Transverse colon (tissue), 4 donors: Measurements from ENCODE around the gene TBC1D20. TPM values are rescaled to one million over a fixed set of nuclear protein-coding genes. Genes with fewer than 3 reads are reported as not detected.
"Not testable (repeated sequence)": the region's sequence is repeated elsewhere in the genome, so short reads cannot be mapped to it uniquely, and the experiment has no call there.

Source experiments
- DNase-seq: peaks from one replicate; pipeline ENCODE4 v3.0.0-alpha.2; 2019
- H3K27ac ChIP-seq, 4 donors: fragments of 200-600 bp; sonication (generic); 2 replicates each; pipeline ENCODE4 v1.5.1; 2016 to 2018; ENCODE audit warnings: inconsistent platforms in 4 of 4
- H3K27me3 ChIP-seq: fragments of 200-600 bp; sonication (generic); 2 replicates; pipeline ENCODE4 v1.5.1; 2017; ENCODE audit warnings: inconsistent platforms
- H3K36me3 ChIP-seq, 4 donors: fragments of 200-600 bp; sonication (generic); 2 replicates each; pipeline ENCODE4 v1.5.1; 2017 to 2019; ENCODE audit warnings: inconsistent platforms in 4 of 4
- H3K4me1 ChIP-seq, 4 donors: fragments of 200-600 bp; sonication (generic); 2 replicates each; pipeline ENCODE4 v1.5.1; 2017 to 2020; ENCODE audit warnings: inconsistent platforms in 4 of 4
- H3K4me3 ChIP-seq, 4 donors: fragments of 200-600 bp; sonication (generic); 1 replicate in 1 of 4; 2 replicates in 3 of 4; pipeline versions ENCODE4 v1.5.1 to v1.6.1; 2017 to 2019; ENCODE audit warnings: inconsistent platforms in 4 of 4
- H3K9me3 ChIP-seq, 2 donors: fragments of 200-600 bp; sonication (generic); 2 replicates each; pipeline ENCODE4 v1.5.1; 2017 to 2019; ENCODE audit warnings: inconsistent platforms in 2 of 2
- CTCF ChIP-seq, 5 experiments: fragments of 200-600 bp in 3 of 5; fragments of 450-650 bp in 2 of 5; sonication (generic) in 3 of 5; IDR thresholded peaks; 1 replicate in 2 of 5; 2 replicates in 3 of 5; pipeline ENCODE4 v1.5.1; 2016 to 2017; ENCODE audit warnings: antibody characterized with exemption in 5 of 5, inconsistent platforms in 3 of 5, mild to moderate bottlenecking in 2 of 5, moderate library complexity in 1 of 5
- EP300 ChIP-seq: sonication (generic); formaldehyde crosslinking; IDR thresholded peaks from one replicate; pipeline ENCODE4 v1.6.1; 2017; ENCODE audit warnings: antibody characterized with exemption, low read depth
- POLR2A ChIP-seq: fragments of 450-650 bp; IDR thresholded peaks from one replicate; pipeline ENCODE4 v1.6.1; 2016; ENCODE audit warnings: antibody characterized with exemption, mild to moderate bottlenecking, moderate library complexity
- POLR2AphosphoS5 ChIP-seq, 3 donors: sonication (generic); formaldehyde crosslinking; IDR thresholded peaks; one replicate each; pipeline ENCODE4 v1.6.1; 2016; ENCODE audit warnings: antibody characterized with exemption in 3 of 3
- WGBS, 2 donors: methylation state at CpG; one replicate each; pipeline ENCODE4 v1.1.5; 2018; ENCODE audit warnings: low coverage in 1 of 2; 5-methylcytosine and 5-hydroxymethylcytosine counted together
- in situ Hi-C, 4 donors: fragments of 200-750 bp; cut with MboI; loops; one replicate each; pipeline versions ENCODE4 v1.15.0 to v1.15.1; 2017; ENCODE audit warnings: low sequenced_read_pairs in 3 of 4, low pct_ligation_motif_present in 1 of 4, low pct_unique_long_range_greater_than_20kb in 1 of 4
- intact Hi-C: fragments of 100-400 bp; cut with DNase I; formaldehyde crosslinking; loops from one replicate; pipeline ENCODE4 v1.15.1; 2023; ENCODE audit warnings: low total_unique reads
- total RNA-seq, 4 donors: library from RNA; depleted of rRNA; stranded (reverse); fragments of >200 nt; gene quantifications; one replicate each; pipeline ENCODE4 v1.1.0, GENCODE V29; 2016

Gene TBC1D20, protein sequence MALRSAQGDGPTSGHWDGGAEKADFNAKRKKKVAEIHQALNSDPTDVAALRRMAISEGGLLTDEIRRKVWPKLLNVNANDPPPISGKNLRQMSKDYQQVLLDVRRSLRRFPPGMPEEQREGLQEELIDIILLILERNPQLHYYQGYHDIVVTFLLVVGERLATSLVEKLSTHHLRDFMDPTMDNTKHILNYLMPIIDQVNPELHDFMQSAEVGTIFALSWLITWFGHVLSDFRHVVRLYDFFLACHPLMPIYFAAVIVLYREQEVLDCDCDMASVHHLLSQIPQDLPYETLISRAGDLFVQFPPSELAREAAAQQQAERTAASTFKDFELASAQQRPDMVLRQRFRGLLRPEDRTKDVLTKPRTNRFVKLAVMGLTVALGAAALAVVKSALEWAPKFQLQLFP
- total RNA-seq, result 10 to 100 TPM; 29.1 to 65.5 (median 36.9) TPM

GRCh38 chr20:462199-462991 is at the start of gene TBC1D20:
Gene TBC1D20 (minus strand): TSS chr20:462533. CDS start chr20:462405, 128 bp downstream.
- H3K27ac ChIP-seq, result peak within 1 kb of the TSS; percentile 94 to 98 (median 95)
- no peaks in the 10 kb centered on the region for H3K36me3 ChIP-seq
- DNase-seq, result peak; percentile 89
- peaks cover 13 to 32% (median 27%) of the 10 kb centered on the region in 4 donors for H3K4me1 ChIP-seq
- TF ChIP-seq EP300 (no peak), POLR2AphosphoS5 (IDR thresholded peaks at IDR 0.05) (peak; percentile 18 to 82 (median 81)), POLR2A (peak; percentile 14), CTCF (IDR thresholded peaks at IDR 0.05) (peak in 1 of 5 experiments; percentile 10)
- peaks cover 0 to 2% of the 10 kb centered on the region in 2 donors for H3K9me3 ChIP-seq
- H3K27me3 ChIP-seq, result no peaks in the 10 kb centered on the region
- peak within 1 kb of the TSS; percentile 66 to 97 (median 86) for H3K4me3 ChIP-seq
- intact Hi-C loops, result no loop called here
- in situ Hi-C loops, result no loop called here
- 0% methylated on average over 9 to 44 of the region's 80 CpGs for WGBS, 2 donors

GRCh38 chr20:510328-511057 is 48.2 kb upstream of the TBC1D20 start:
- peak overlapping the region; percentile 45 to 74 (median 58) for H3K27ac ChIP-seq
- H3K4me1 ChIP-seq, result peaks cover 9 to 48% (median 21%) of the 10 kb centered on the region in 4 donors
- 58 to 67% methylated on average over 6 to 9 of the region's 9 CpGs for WGBS, 2 donors
- TF ChIP-seq POLR2AphosphoS5 (IDR thresholded peaks at IDR 0.05) (peak in 1 of 3 donors; percentile 11), CTCF (IDR thresholded peaks at IDR 0.05) (peak in 2 of 5 experiments; percentile 11 to 27)
- peaks cover 0 to 13% (median 0%) of the 10 kb centered on the region in 4 donors for H3K36me3 ChIP-seq
- DNase-seq, H3K4me3 ChIP-seq, H3K9me3 ChIP-seq, intact Hi-C loops, H3K27me3 ChIP-seq, in situ Hi-C loops: not testable (repeated sequence)

GRCh38 chr20:508364-508787 is 46.0 kb upstream of the TBC1D20 start:
- H3K27me3 ChIP-seq, H3K4me3 ChIP-seq, intact Hi-C loops, DNase-seq, in situ Hi-C loops, H3K9me3 ChIP-seq: not testable (repeated sequence)
- peaks cover 9 to 47% (median 18%) of the 10 kb centered on the region in 4 donors for H3K4me1 ChIP-seq
- H3K27ac ChIP-seq, result peak overlapping the region in 1 of 4 donors; percentile 5
- WGBS, 2 donors, result 17 to 49% methylated on average over 1 to 6 of the region's 6 CpGs
- peaks cover 0 to 32% (median 7%) of the 10 kb centered on the region in 4 donors for H3K36me3 ChIP-seq

DNA sequence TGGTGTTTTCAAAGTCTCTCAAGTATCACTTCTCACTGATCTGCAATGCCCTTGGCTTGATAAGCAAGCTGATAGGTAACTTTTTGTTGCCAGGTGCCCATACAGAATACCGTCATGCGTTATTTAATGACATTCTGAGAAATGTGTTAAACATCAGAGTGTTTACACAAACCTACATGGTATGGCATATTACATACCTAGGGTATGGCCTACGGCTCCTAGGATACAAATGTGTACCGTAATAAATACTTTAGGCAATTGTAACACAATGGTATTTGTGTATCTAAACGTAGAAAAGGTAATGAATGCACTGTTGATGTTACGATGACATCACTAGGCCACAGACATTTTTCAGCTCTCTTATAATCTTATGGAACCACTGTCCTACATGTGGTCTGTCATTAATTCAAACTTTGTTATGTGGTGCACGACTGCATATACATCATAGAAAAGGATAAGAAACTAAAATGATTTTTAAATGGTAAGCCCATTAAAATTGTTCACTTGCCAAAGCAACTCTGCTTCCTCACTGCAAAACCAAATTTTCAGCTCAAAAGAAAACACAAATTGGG is 45.5 kb upstream of the TBC1D20 start:
- no peak for TF ChIP-seq POLR2AphosphoS5 (IDR thresholded peaks at IDR 0.05)
- TF ChIP-seq CTCF (IDR thresholded peaks at IDR 0.05), result no peak
- TF ChIP-seq POLR2A, result no peak
- no peak for TF ChIP-seq EP300
- Histone ChIP-seq H3K4me1 (peaks cover 9 to 42% (median 18%) of the 10 kb centered on the region in 4 donors), H3K4me3 (no peak overlapping the region), H3K27ac (no peak overlapping the region), H3K36me3 (peaks cover 0 to 37% (median 9%) of the 10 kb centered on the region in 4 donors), H3K27me3 (no peaks in the 10 kb centered on the region), H3K9me3 (no peaks in the 10 kb centered on the region)
- 73 to 77% methylated on average over 5 to 7 of the region's 7 CpGs for WGBS, 2 donors
- no peak for DNase-seq
- intact Hi-C loops, result no loop called here
- in situ Hi-C loops, result no loop called here
